IMR-90 (cell line): ENCODE measurements around the gene IL36A.

Experiments used
- CTCF ChIP-seq: conservative IDR thresholded peaks from 2 replicates; pipeline ENCODE4 v1.5.1; 2012; ENCODE audit warnings: mild to moderate bottlenecking, low read depth, low read length, improper control_type of control experiment
- POLR2A ChIP-seq: IDR thresholded peaks from 2 replicates; pipeline ENCODE4 v1.6.1; 2012; ENCODE audit warnings: mild to moderate bottlenecking, low read depth, low read length

- no peak for TF ChIP-seq CTCF
- no peak for TF ChIP-seq POLR2A
Measured at GRCh38 chr2:112957511-112957910, 47.7 kb upstream of the IL36A start.
